ENCODE measurements around the gene ZFP62.
"Not testable (repeated sequence)": the region's sequence is repeated elsewhere in the genome, so short reads cannot be mapped to it uniquely, and the experiment has no call there.

ZFP62 gene

GRCh38 chr5:180860887-180861822 is at the start of gene ZFP62:
TSS of gene ZFP62 (minus strand) at chr5:180861276. CDS start at chr5:180861219, 57 bp downstream.
- peak; percentile 54 for DNase-seq (ENCODE audit: low read depth)

- DNase-seq (ENCODE audit: low read depth) = no peak
Observed at GRCh38 chr5:180910735-180911134, 49.7 kb upstream of the ZFP62 start.

GRCh38 chr5:180910182-180910581 is 49.1 kb upstream of the ZFP62 start:
- no peak for DNase-seq (ENCODE audit: low read depth)

- DNase-seq (ENCODE audit: low read depth) = no peak
Observed at GRCh38 chr5:180909782-180910181, 48.7 kb upstream of the ZFP62 start.

- DNase-seq (ENCODE audit: low read depth) = no peak
Observed at GRCh38 chr5:180908998-180909731, 48.1 kb upstream of the ZFP62 start.

- no peak for DNase-seq (ENCODE audit: low read depth)
Observed at GRCh38 chr5:180908400-180908799, 47.3 kb upstream of the ZFP62 start.

GRCh38 chr5:180901319-180902009 is 40.4 kb upstream of the ZFP62 start:
- DNase-seq (ENCODE audit: low read depth) = no peak

GRCh38 chr5:180900178-180900577 is 39.1 kb upstream of the ZFP62 start:
- DNase-seq (ENCODE audit: low read depth) = no peak

- no peak for DNase-seq (ENCODE audit: low read depth)
Observed at GRCh38 chr5:180898621-180899246, 37.7 kb upstream of the ZFP62 start, which contains the start of gene BTNL8. TSS of gene BTNL8 (plus strand) at chr5:180899159. CDS start at chr5:180899311, 152 bp downstream.

- DNase-seq (ENCODE audit: low read depth) = not testable (repeated sequence)
Observed at GRCh38 chr5:180895330-180895729, 34.3 kb upstream of the ZFP62 start.

GRCh38 chr5:180889381-180889780 is 28.3 kb upstream of the ZFP62 start:
- DNase-seq (ENCODE audit: low read depth) = no peak

GRCh38 chr5:180885845-180886529 is 24.9 kb upstream of the ZFP62 start:
- DNase-seq (ENCODE audit: low read depth) = not testable (repeated sequence)

- DNase-seq (ENCODE audit: low read depth) = no peak
Observed at GRCh38 chr5:180875860-180876426, 14.9 kb upstream of the ZFP62 start.

- no peak for DNase-seq (ENCODE audit: low read depth)
Observed at GRCh38 chr5:180874804-180875582, 13.9 kb upstream of the ZFP62 start.

GRCh38 chr5:180873615-180874520 is 12.8 kb upstream of the ZFP62 start:
- DNase-seq (ENCODE audit: low read depth) = no peak

- DNase-seq (ENCODE audit: low read depth) = no peak
Observed at GRCh38 chr5:180872419-180872818, 11.3 kb upstream of the ZFP62 start.

- DNase-seq (ENCODE audit: low read depth) = no peak
Observed at GRCh38 chr5:180870276-180871068, 9.4 kb upstream of the ZFP62 start.

- DNase-seq (ENCODE audit: low read depth) = no peak
Observed at GRCh38 chr5:180869587-180869986, 8.5 kb upstream of the ZFP62 start.
